HepG2 (cell line): ENCODE data around the gene DCN. TPM values are rescaled to one million over a fixed set of nuclear protein-coding genes. Genes with fewer than 3 reads are reported as not detected.

Source experiments
- ATAC-seq: fragments of 200-7000 bp; cut with Tn5 transposase; 3 replicates; pipeline ENCODE4 v1.9.1; 2020; ENCODE audit warnings: mild to moderate bottlenecking, moderate library complexity
- BruUV-seq: library from RNA; stranded (reverse); fragments of 400-500 nt; replicated peaks from 2 replicates; lab custom pipeline; 2021; lab: Mats Ljungman, UMichigan
- CTCF ChIA-PET: fragments of 300-600 bp; formaldehyde crosslinking; extraction: SDS; loops from one replicate; lab custom pipeline; 2021; ENCODE audit warnings: low total read pairs, inconsistent platforms, low intra/inter-chr PET ratio; lab: Yijun Ruan, JAX
- POLR2A ChIA-PET: fragments of 350-600 bp; sonication (Branson Sonifier 250); formaldehyde crosslinking; loops from one replicate; lab custom pipeline; 2020; ENCODE audit warnings: antibody characterized with exemption, inconsistent platforms; lab: Yijun Ruan, JAX
- DNase-seq: peaks from one replicate; pipeline ENCODE4 v3.0.0-alpha.2; 2015; ENCODE audit warnings: low spot score
- FAIRE-seq: peaks from 3 replicates; lab custom pipeline; 2011; peaks lifted over from hg19 to GRCh38; lab: Jason Lieb, UNC
- H2AFZ ChIP-seq: one replicate; pipeline ENCODE4 v1.6.1; 2011; ENCODE audit warnings: low read length, inconsistent platforms
- H3K27ac ChIP-seq: fragments of 300-600 bp; 3 replicates; pipeline ENCODE4 v1.8.0; 2011; ENCODE audit warnings: mixed run types, mild to moderate bottlenecking, mixed read lengths, low read length, inconsistent platforms; ENCODE audit not compliant: insufficient read depth; ENCODE audit errors: extremely low read length
- H3K27me3 ChIP-seq, 2 experiments: fragments of 200-600 bp in 1 of 2; 2 replicates in 1 of 2; 3 replicates in 1 of 2; pipeline versions ENCODE4 v1.6.0 to v1.8.0; 2011; ENCODE audit warnings: low read length in 2 of 2, mild to moderate bottlenecking in 2 of 2, moderate library complexity in 2 of 2, inconsistent platforms in 1 of 2; ENCODE audit not compliant: insufficient read depth in 2 of 2, control insufficient read depth in 1 of 2
- H3K36me3 ChIP-seq, 2 experiments: fragments of 200-600 bp in 1 of 2; replicated peaks in 1 of 2; 2 replicates in 1 of 2; 3 replicates in 1 of 2; pipeline versions ENCODE4 v1.5.1 to v1.8.0; 2011; ENCODE audit warnings: low read length in 2 of 2, inconsistent platforms in 1 of 2; ENCODE audit not compliant: insufficient read depth in 2 of 2, control insufficient read depth in 1 of 2
- H3K4me1 ChIP-seq: 2 replicates; pipeline ENCODE4 v1.5.1; 2012; ENCODE audit warnings: low read length, inconsistent platforms; ENCODE audit not compliant: insufficient read depth
- H3K4me2 ChIP-seq: 2 replicates; pipeline ENCODE4 v1.6.0; 2011; ENCODE audit warnings: low read depth, low read length, inconsistent platforms
- H3K4me3 ChIP-seq, 3 experiments: fragments of 200-600 bp in 1 of 3; sonication (generic), shearing (Covaris generic) in 1 of 3; replicated peaks in 1 of 3; 2 replicates each; pipeline ENCODE4 v1.5.1; 2011 to 2016; ENCODE audit warnings: low read length in 3 of 3, inconsistent platforms in 2 of 3, low read depth in 2 of 3, mild to moderate bottlenecking in 2 of 3, control low read depth in 1 of 3, mixed read lengths in 1 of 3; ENCODE audit not compliant: insufficient read depth in 1 of 3
- H3K79me2 ChIP-seq: one replicate; pipeline ENCODE4 v1.6.1; 2011; ENCODE audit warnings: low read length, inconsistent platforms; ENCODE audit not compliant: insufficient read depth
- H3K9ac ChIP-seq: 2 replicates; pipeline ENCODE4 v1.6.0; 2011; ENCODE audit warnings: mild to moderate bottlenecking, low read depth, low read length, inconsistent platforms; ENCODE audit not compliant: insufficient read depth
- H3K9me3 ChIP-seq: 2 replicates; pipeline ENCODE4 v1.5.1; 2012; ENCODE audit warnings: mild to moderate bottlenecking, low read length
- H4K20me1 ChIP-seq: 2 replicates; pipeline ENCODE4 v1.6.0; 2011; ENCODE audit warnings: inconsistent platforms, mild to moderate bottlenecking, low read length, moderate library complexity; ENCODE audit not compliant: insufficient read depth
- RBAK ChIP-seq: sonication (generic); formaldehyde crosslinking; IDR thresholded peaks from 2 replicates; pipeline ENCODE4 v1.5.1; 2020; ENCODE audit warnings: mild to moderate bottlenecking, missing genetic modification reagents
- SMAD9 ChIP-seq: sonication (generic); formaldehyde crosslinking; IDR thresholded peaks from 2 replicates; pipeline ENCODE4 v1.5.1; 2020; ENCODE audit warnings: mild to moderate bottlenecking, missing genetic modification reagents
- SRSF1 ChIP-seq: fragments of 200-400 bp; formaldehyde crosslinking; optimal IDR thresholded peaks from 2 replicates; pipeline ENCODE3; 2017; ENCODE audit warnings: mild to moderate bottlenecking, low read depth, low read length, moderate library complexity
- ZNF354B ChIP-seq: sonication (generic); formaldehyde crosslinking; IDR thresholded peaks from 2 replicates; pipeline ENCODE4 v1.8.0; 2022; ENCODE audit warnings: mild to moderate bottlenecking, missing genetic modification reagents
- WGBS: methylation state at CpG from one replicate; pipeline ENCODE4 v1.1.6; 2017; ENCODE audit warnings: low lambda C conversion rate; 5-methylcytosine and 5-hydroxymethylcytosine counted together
- in situ Hi-C: cut with HindIII; loops from 2 replicates; pipeline ENCODE4 v1.10.0; 2017; ENCODE audit warnings: low pct_unique_long_range_greater_than_20kb; ENCODE audit not compliant: extremely low pct_ligation_motif_present
- intact Hi-C: fragments of 100-400 bp; cut with micrococcal nuclease; formaldehyde crosslinking; loops from one replicate; pipeline ENCODE4 v1.10.0; 2022; ENCODE audit not compliant: unreplicated experiment
- polyA plus RNA-seq, 8 experiments: library from polyadenylated mRNA; depleted of rRNA in 3 of 8; stranded (reverse) in 7 of 8; unstranded in 1 of 8; fragments of >200 nt; fragmentation: Illumina TruSeq in 4 of 8; extraction: Trizol in 4 of 8; gene quantifications; 2 replicates each; pipeline versions ENCODE4 v1.2.1 to v1.2.3, GENCODE V29; 2011 to 2016; ENCODE audit warnings: low read depth in 4 of 8, missing spikeins in 1 of 8, mixed read lengths in 1 of 8; ENCODE audit not compliant: insufficient read depth in 1 of 8
- total RNA-seq, 5 experiments: library from RNA; depleted of rRNA; stranded (reverse); fragments of >200 nt; fragmentation: Illumina TruSeq; extraction: Trizol; gene quantifications; 2 replicates each; pipeline ENCODE4 v1.2.3, GENCODE V29; 2016; ENCODE audit warnings: low read depth in 1 of 5
- TF ChIP-seq, protein P1 (sequence below): sonication (generic); formaldehyde crosslinking; IDR thresholded peaks from 2 replicates; pipeline ENCODE4 v1.4.0; 2020; ENCODE audit warnings: missing genetic modification reagents

DCN gene
- total and polyA plus RNA-seq, 2 of the 13 experiments (the other 11 are each of a cell fraction or from before 2014, with no cell fraction given), result not detected

GRCh38 chr12:91113621-91114020 is 69.0 kb downstream of the DCN start:
- WGBS, result 5% methylated on average over 6 of the region's 6 CpGs
- TF ChIP-seq ZNF354B (no peak), SRSF1 (no peak)

GRCh38 chr12:91111366-91112325 is 71.0 kb downstream of the DCN start, which contains the start of gene LUM:
TSS of gene LUM (minus strand) at chr12:91111494. CDS start at chr12:91108979, 2,515 bp downstream.
- no peak within 1 kb of the TSS for H3K4me2 ChIP-seq
- ChIA-PET CTCF (no interaction called here), POLR2A (no interaction called here)

More at GRCh38 chr12:91113621-91114020, 69.0 kb downstream of the DCN start:
- Histone ChIP-seq H3K4me1 (no peaks in the 10 kb centered on the region), H3K27me3 (no peaks in the 10 kb centered on the region), H2AFZ (no peak overlapping the region), H3K9me3 (no peaks in the 10 kb centered on the region), H3K36me3 (no peaks in the 10 kb centered on the region), H3K9ac (no peak overlapping the region), H3K27ac (no peak overlapping the region), H3K79me2 (no peaks in the 10 kb centered on the region), H3K4me2 (no peak overlapping the region), H4K20me1 (no peaks in the 10 kb centered on the region), H3K4me3 (no peak overlapping the region)
- intact Hi-C loops (no loop called here), in situ Hi-C loops (no loop called here)
- FAIRE-seq (no peak), DNase-seq (no peak), ATAC-seq (no peak)
- POLR2A ChIA-PET, result no interaction called here
- no TSS peak for BruUV-seq
- CTCF ChIA-PET, result no interaction called here

More at GRCh38 chr12:91111366-91112325, 71.0 kb downstream of the DCN start, which contains the start of gene LUM:
- H3K4me3 ChIP-seq, result no peak within 1 kb of the TSS
- ATAC-seq, result no peak
- H3K79me2 ChIP-seq, result no peaks in the 10 kb centered on the region
- no peaks in the 10 kb centered on the region for H3K9me3 ChIP-seq
- no peaks in the 10 kb centered on the region for H3K27me3 ChIP-seq
- TF ChIP-seq RBAK (CRISPR knock-in tag), result no peak
- TF ChIP-seq, protein P1, sequence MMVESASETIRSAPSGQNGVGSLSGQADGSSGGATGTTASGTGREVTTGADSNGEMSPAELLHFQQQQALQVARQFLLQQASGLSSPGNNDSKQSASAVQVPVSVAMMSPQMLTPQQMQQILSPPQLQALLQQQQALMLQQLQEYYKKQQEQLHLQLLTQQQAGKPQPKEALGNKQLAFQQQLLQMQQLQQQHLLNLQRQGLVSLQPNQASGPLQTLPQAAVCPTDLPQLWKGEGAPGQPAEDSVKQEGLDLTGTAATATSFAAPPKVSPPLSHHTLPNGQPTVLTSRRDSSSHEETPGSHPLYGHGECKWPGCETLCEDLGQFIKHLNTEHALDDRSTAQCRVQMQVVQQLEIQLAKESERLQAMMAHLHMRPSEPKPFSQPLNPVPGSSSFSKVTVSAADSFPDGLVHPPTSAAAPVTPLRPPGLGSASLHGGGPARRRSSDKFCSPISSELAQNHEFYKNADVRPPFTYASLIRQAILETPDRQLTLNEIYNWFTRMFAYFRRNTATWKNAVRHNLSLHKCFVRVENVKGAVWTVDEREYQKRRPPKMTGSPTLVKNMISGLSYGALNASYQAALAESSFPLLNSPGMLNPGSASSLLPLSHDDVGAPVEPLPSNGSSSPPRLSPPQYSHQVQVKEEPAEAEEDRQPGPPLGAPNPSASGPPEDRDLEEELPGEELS (CRISPR knock-in tag), result no peak
- no peak for TF ChIP-seq SMAD9
- TF ChIP-seq, all 625 proteins: peak for 0
- no peak for FAIRE-seq
- H3K27ac ChIP-seq, result no peak within 1 kb of the TSS
- no peak within 1 kb of the TSS for H2AFZ ChIP-seq
- H3K36me3 ChIP-seq, result no peaks in the 10 kb centered on the region
- no peaks in the 10 kb centered on the region for H3K4me1 ChIP-seq
- 3% methylated on average over 7 of the region's 7 CpGs for WGBS
- DNase-seq, result no peak
- intact Hi-C loops (no loop called here), in situ Hi-C loops (no loop called here)
- H4K20me1 ChIP-seq, result no peaks in the 10 kb centered on the region
- BruUV-seq, result no TSS peak
- H3K9ac ChIP-seq, result no peak within 1 kb of the TSS
